IPS-NIHi11 (cell line): ENCODE measurements around the gene MED16.
A peak's percentile ranks its signal among the peaks of the same experiment; 100 is the strongest.
"Not testable (repeated sequence)": the region's sequence is repeated elsewhere in the genome, so short reads cannot be mapped to it uniquely, and the experiment has no call there.

Experiments
- DNase-seq: peaks from one replicate; pipeline ENCODE4 v3.0.0; 2012; ENCODE audit warnings: mixed read lengths, low spot score

The MED16 gene

GRCh38 chr19:827710-828321, 65.2 kb downstream of the MED16 start, which contains the start of gene AZU1:
TSS of gene AZU1 (plus strand) at chr19:827837. CDS start at chr19:827847, 10 bp downstream.
- no peak for DNase-seq

GRCh38 chr19:827314-827709, 65.7 kb downstream of the MED16 start:
- no peak for DNase-seq

GRCh38 chr19:825897-826644, 66.9 kb downstream of the MED16 start:
- DNase-seq, result no peak

GRCh38 chr19:824885-825284, 68.1 kb downstream of the MED16 start:
- no peak for DNase-seq

- DNase-seq, result no peak
Measured at GRCh38 chr19:823565-824121, 69.3 kb downstream of the MED16 start.

GRCh38 chr19:821825-822503, 71.0 kb downstream of the MED16 start, which contains the start of gene PLPPR3:
TSS of gene PLPPR3 (minus strand) at chr19:821955. CDS start at chr19:821559, 396 bp downstream.
- DNase-seq, result peak; percentile 90

- peak; percentile 80 for DNase-seq
Measured at GRCh38 chr19:821231-821824, 71.7 kb downstream of the MED16 start.

GRCh38 chr19:820212-820611, 72.8 kb downstream of the MED16 start:
- DNase-seq, result not testable (repeated sequence)
